PC-3 (cell line): Measurements from ENCODE around the gene SALL2.

Experiments
- EZH2 ChIP-seq: fragments of 300-600 bp; sonication (generic); IDR thresholded peaks from one replicate; pipeline ENCODE4 v1.6.1; 2017; ENCODE audit warnings: antibody characterized with exemption, mild to moderate bottlenecking, low read length; ENCODE audit not compliant: unreplicated experiment
- EZH2phosphoT487 ChIP-seq: fragments of 300-600 bp; sonication (generic); IDR thresholded peaks from 2 replicates; pipeline ENCODE4 v1.6.1; 2018; ENCODE audit warnings: mild to moderate bottlenecking, antibody characterized with exemption, low read length, borderline replicate concordance
- TF ChIP-seq, protein P1 (sequence below): fragments of 300-600 bp; sonication (generic); conservative IDR thresholded peaks from 2 replicates; pipeline ENCODE4 v1.5.1; 2017; ENCODE audit warnings: antibody characterized with exemption, low read depth, mild to moderate bottlenecking, low read length

DNA sequence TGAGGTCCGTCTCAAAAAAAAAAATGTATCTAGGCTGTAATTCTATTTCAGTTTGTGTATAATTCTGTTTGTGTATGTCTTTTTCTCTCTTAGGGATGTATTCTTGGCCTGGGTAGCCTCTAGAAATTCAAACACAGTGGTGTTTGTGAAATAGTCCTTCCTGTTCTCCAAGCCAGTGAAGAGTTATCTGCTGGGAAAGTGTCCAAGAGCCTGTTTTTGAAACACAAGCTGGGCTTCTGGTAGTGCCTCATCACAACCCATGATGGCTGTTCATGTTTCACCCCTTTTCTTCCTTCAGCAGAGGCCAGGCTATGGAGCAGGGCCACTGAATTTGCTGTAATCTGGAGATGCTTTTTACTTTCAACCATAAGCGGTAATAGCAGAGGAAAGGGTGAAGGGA lies 29.7 kb downstream of the SALL2 start:
- TF ChIP-seq, protein P1, sequence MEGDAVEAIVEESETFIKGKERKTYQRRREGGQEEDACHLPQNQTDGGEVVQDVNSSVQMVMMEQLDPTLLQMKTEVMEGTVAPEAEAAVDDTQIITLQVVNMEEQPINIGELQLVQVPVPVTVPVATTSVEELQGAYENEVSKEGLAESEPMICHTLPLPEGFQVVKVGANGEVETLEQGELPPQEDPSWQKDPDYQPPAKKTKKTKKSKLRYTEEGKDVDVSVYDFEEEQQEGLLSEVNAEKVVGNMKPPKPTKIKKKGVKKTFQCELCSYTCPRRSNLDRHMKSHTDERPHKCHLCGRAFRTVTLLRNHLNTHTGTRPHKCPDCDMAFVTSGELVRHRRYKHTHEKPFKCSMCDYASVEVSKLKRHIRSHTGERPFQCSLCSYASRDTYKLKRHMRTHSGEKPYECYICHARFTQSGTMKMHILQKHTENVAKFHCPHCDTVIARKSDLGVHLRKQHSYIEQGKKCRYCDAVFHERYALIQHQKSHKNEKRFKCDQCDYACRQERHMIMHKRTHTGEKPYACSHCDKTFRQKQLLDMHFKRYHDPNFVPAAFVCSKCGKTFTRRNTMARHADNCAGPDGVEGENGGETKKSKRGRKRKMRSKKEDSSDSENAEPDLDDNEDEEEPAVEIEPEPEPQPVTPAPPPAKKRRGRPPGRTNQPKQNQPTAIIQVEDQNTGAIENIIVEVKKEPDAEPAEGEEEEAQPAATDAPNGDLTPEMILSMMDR, result no peak
- TF ChIP-seq EZH2phosphoT487 (no peak), EZH2 (no peak)
